Measurements from ENCODE around the gene XRN1. TPM values are rescaled to one million over a fixed set of nuclear protein-coding genes. Genes with fewer than 3 reads are reported as not detected.
"Not testable (repeated sequence)": the region's sequence is repeated elsewhere in the genome, so short reads cannot be mapped to it uniquely, and the experiment has no call there.

XRN1 gene
- polyA plus RNA-seq, 1 donor from 2014 or later = 46.1 TPM

- H3K27ac Mint-ChIP-seq = peak overlapping the region in 1 of 3 donors; percentile 23
- H3K9me3 Mint-ChIP-seq = no peaks in the 10 kb centered on the region
- peak overlapping the region in 1 of 4 donors; percentile 18 for H3K4me3 Mint-ChIP-seq
- H3K36me3 Mint-ChIP-seq = no peaks in the 10 kb centered on the region
- peaks cover 19 to 29% (median 23%) of the 10 kb centered on the region in 3 donors for H3K4me1 Mint-ChIP-seq
- no peaks in the 10 kb centered on the region for H3K27me3 Mint-ChIP-seq
These were observed 2.4 kb upstream of the XRN1 start for GRCh38 chr3:142450189-142450588.

GRCh38 chr3:142447301-142447851, 461 bp downstream of the XRN1 start:
- peak overlapping the region; percentile 98 to 99 (median 99) for H3K4me3 Mint-ChIP-seq
- H3K27ac Mint-ChIP-seq = peak overlapping the region; percentile 97 to 100 (median 99)
- H3K9me3 Mint-ChIP-seq = no peaks in the 10 kb centered on the region
- H3K36me3 Mint-ChIP-seq = no peaks in the 10 kb centered on the region
- H3K4me1 Mint-ChIP-seq = peaks cover 32 to 39% (median 32%) of the 10 kb centered on the region in 3 donors
- H3K27me3 Mint-ChIP-seq = no peaks in the 10 kb centered on the region

- H3K4me1 Mint-ChIP-seq = peaks cover 34 to 39% (median 36%) of the 10 kb centered on the region in 3 donors
- no peaks in the 10 kb centered on the region for H3K9me3 Mint-ChIP-seq
- peak overlapping the region; percentile 74 to 99 (median 85) for H3K27ac Mint-ChIP-seq
- H3K36me3 Mint-ChIP-seq = no peaks in the 10 kb centered on the region
- H3K4me3 Mint-ChIP-seq = peak overlapping the region; percentile 98 to 99 (median 99)
- no peaks in the 10 kb centered on the region for H3K27me3 Mint-ChIP-seq
These were observed 2.0 kb downstream of the XRN1 start for GRCh38 chr3:142445816-142446254.

GRCh38 chr3:142444343-142444742, 3.5 kb downstream of the XRN1 start:
- peak overlapping the region in 1 of 4 donors; percentile 70 for H3K4me3 Mint-ChIP-seq

GRCh38 chr3:142443060-142443459, 4.8 kb downstream of the XRN1 start:
- not testable (repeated sequence) for H3K27me3 Mint-ChIP-seq, H3K27ac Mint-ChIP-seq, H3K4me3 Mint-ChIP-seq, H3K36me3 Mint-ChIP-seq, H3K9me3 Mint-ChIP-seq
- peaks cover 33 to 43% (median 40%) of the 10 kb centered on the region in 3 donors for H3K4me1 Mint-ChIP-seq

More at GRCh38 chr3:142444343-142444742, 3.5 kb downstream of the XRN1 start:
- no peaks in the 10 kb centered on the region for H3K36me3 Mint-ChIP-seq
- no peaks in the 10 kb centered on the region for H3K9me3 Mint-ChIP-seq
- H3K27ac Mint-ChIP-seq = no peak overlapping the region
- no peaks in the 10 kb centered on the region for H3K27me3 Mint-ChIP-seq
- H3K4me1 Mint-ChIP-seq = peaks cover 37 to 41% (median 37%) of the 10 kb centered on the region in 3 donors

- not testable (repeated sequence) for H3K27ac Mint-ChIP-seq, H3K4me3 Mint-ChIP-seq, H3K27me3 Mint-ChIP-seq, H3K36me3 Mint-ChIP-seq, H3K9me3 Mint-ChIP-seq
- peaks cover 25 to 31% (median 26%) of the 10 kb centered on the region in 3 donors for H3K4me1 Mint-ChIP-seq
These were observed 8.2 kb downstream of the XRN1 start for GRCh38 chr3:142439499-142440220.

- not testable (repeated sequence) for H3K36me3 Mint-ChIP-seq, H3K9me3 Mint-ChIP-seq, H3K27ac Mint-ChIP-seq, H3K27me3 Mint-ChIP-seq
- Mint-ChIP-seq H3K4me3 (peak overlapping the region in 1 of 4 donors; percentile 45), H3K4me1 (peaks cover 19 to 23% (median 20%) of the 10 kb centered on the region in 3 donors)
These were observed 9.7 kb downstream of the XRN1 start for GRCh38 chr3:142438096-142438495.

GRCh38 chr3:142436951-142437585, 10.8 kb downstream of the XRN1 start:
- Mint-ChIP-seq H3K4me1 (peaks cover 19 to 20% (median 20%) of the 10 kb centered on the region in 3 donors), H3K4me3 (peak overlapping the region in 2 of 4 donors; percentile 15 to 47), H3K27me3 (no peaks in the 10 kb centered on the region), H3K36me3 (no peaks in the 10 kb centered on the region), H3K27ac (peak overlapping the region in 1 of 3 donors; percentile 69), H3K9me3 (no peaks in the 10 kb centered on the region)

- Mint-ChIP-seq H3K27me3 (no peaks in the 10 kb centered on the region), H3K36me3 (peaks cover 5% of the 10 kb centered on the region), H3K27ac (peak overlapping the region in 1 of 3 donors; percentile 57), H3K9me3 (no peaks in the 10 kb centered on the region), H3K4me1 (peaks cover 15 to 19% (median 17%) of the 10 kb centered on the region in 3 donors), H3K4me3 (no peak overlapping the region)
These were observed 13.3 kb downstream of the XRN1 start for GRCh38 chr3:142434503-142434902.

- Mint-ChIP-seq H3K4me3 (no peak overlapping the region), H3K27me3 (no peaks in the 10 kb centered on the region), H3K9me3 (no peaks in the 10 kb centered on the region), H3K27ac (no peak overlapping the region), H3K4me1 (peaks cover 11 to 12% (median 11%) of the 10 kb centered on the region in 3 donors), H3K36me3 (peaks cover 10% of the 10 kb centered on the region)
These were observed 14.7 kb downstream of the XRN1 start for GRCh38 chr3:142433110-142433509.

- H3K9me3 Mint-ChIP-seq = no peaks in the 10 kb centered on the region
- H3K4me1 Mint-ChIP-seq = no peaks in the 10 kb centered on the region
- peaks cover 10% of the 10 kb centered on the region for H3K36me3 Mint-ChIP-seq
- H3K27me3 Mint-ChIP-seq = no peaks in the 10 kb centered on the region
- no peak overlapping the region for H3K27ac Mint-ChIP-seq
- H3K4me3 Mint-ChIP-seq = no peak overlapping the region
These were observed 18.3 kb downstream of the XRN1 start for GRCh38 chr3:142429582-142429981.

GRCh38 chr3:142424754-142425153, 23.1 kb downstream of the XRN1 start:
- Mint-ChIP-seq H3K4me1 (no peaks in the 10 kb centered on the region), H3K4me3 (no peak overlapping the region), H3K27me3 (no peaks in the 10 kb centered on the region), H3K36me3 (peaks cover 13% of the 10 kb centered on the region), H3K27ac (no peak overlapping the region), H3K9me3 (no peaks in the 10 kb centered on the region)

- Mint-ChIP-seq H3K4me3 (no peak overlapping the region), H3K27me3 (no peaks in the 10 kb centered on the region), H3K36me3 (peaks cover 18% of the 10 kb centered on the region), H3K4me1 (peaks cover 0 to 1% (median 0%) of the 10 kb centered on the region in 3 donors), H3K27ac (peak overlapping the region in 2 of 3 donors; percentile 56 to 62), H3K9me3 (no peaks in the 10 kb centered on the region)
These were observed 28.8 kb downstream of the XRN1 start for GRCh38 chr3:142418926-142419592.

GRCh38 chr3:142417302-142417701, 30.5 kb downstream of the XRN1 start:
- Mint-ChIP-seq H3K27me3 (no peaks in the 10 kb centered on the region), H3K27ac (no peak overlapping the region), H3K9me3 (no peaks in the 10 kb centered on the region), H3K4me3 (no peak overlapping the region), H3K36me3 (peaks cover 11% of the 10 kb centered on the region), H3K4me1 (peaks cover 0 to 1% (median 0%) of the 10 kb centered on the region in 3 donors)

- H3K27me3 Mint-ChIP-seq, H3K4me3 Mint-ChIP-seq, H3K9me3 Mint-ChIP-seq, H3K4me1 Mint-ChIP-seq, H3K27ac Mint-ChIP-seq: not testable (repeated sequence)
- H3K36me3 Mint-ChIP-seq = peaks cover 14% of the 10 kb centered on the region
These were observed 47.3 kb downstream of the XRN1 start for GRCh38 chr3:142400537-142400936.

All from IgD-negative memory B cell (primary cell).